GM18861 (cell line): ENCODE results near the gene ATG2B.

Source experiments
- ATAC-seq: cut with Tn5 transposase; IDR thresholded peaks from one replicate; pipeline ENCODE4 v1.9.1; 2021; ENCODE audit not compliant: unreplicated experiment

ATG2B gene

GRCh38 chr14:96231526-96232130, 131.5 kb downstream of the ATG2B start:
- ATAC-seq, result no peak

- no peak for ATAC-seq
Measured at GRCh38 chr14:96231056-96231455, 132.1 kb downstream of the ATG2B start.

DNA sequence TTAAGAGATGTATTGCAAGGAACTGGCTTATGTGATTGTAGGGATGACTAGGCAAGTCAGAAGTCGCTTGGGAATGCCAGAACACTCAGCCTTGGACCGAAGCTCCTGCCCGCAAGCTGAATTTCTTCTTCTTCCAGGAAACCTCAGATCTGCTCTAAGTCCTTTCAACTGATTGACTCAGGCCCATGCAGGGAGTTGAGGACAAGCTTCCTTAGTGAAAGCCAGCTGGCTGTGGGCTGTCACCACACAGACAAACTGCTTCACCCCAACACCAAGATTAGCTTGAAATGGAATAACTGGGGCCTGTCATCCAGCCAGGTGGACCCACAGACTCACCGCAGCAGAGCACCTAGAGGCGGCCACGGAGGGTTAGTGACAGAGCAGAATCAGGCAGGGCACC, 133.8 kb downstream of the ATG2B start:
- no peak for ATAC-seq
